Heart left ventricle (tissue), 13 donors: Measurements from ENCODE around the gene GPATCH1.

ENCODE experiments used
- CTCF ChIP-seq, 12 donors: fragments of 200-600 bp; sonication (generic) in 4 of 12; IDR thresholded peaks; one replicate each; pipeline versions ENCODE4 v1.5.0 to v1.8.0; 2018 to 2022; ENCODE audit warnings: antibody characterized with exemption in 12 of 12, mild to moderate bottlenecking in 5 of 12
- POLR2A ChIP-seq, 2 donors: fragments of 450-650 bp; IDR thresholded peaks; one replicate each; pipeline ENCODE4 v1.6.1; 2017; ENCODE audit warnings: antibody characterized with exemption in 2 of 2, mild to moderate bottlenecking in 2 of 2, moderate library complexity in 2 of 2
- donor health status: ischemic (EF 13 %, LVEDD 7.1; RV severe dilation, severe dysfunction).
- donor health status: DM: no; HTN: yes; CAD: no.
- donor health status: DM: no; HTN: no; CAD: no.
- donor health status: ischemic (EF 25% LVEDD 6.9; RV normal size, moderate dysfunction).
- donor health status: ischemic (EF 25% LVEDD 5.7; RV mildly dilated, moderate dysfunction).
- donor health status: ischemic (EF 35%, LVEDD 5.7; RV mildly dilated, moderate dysfunction).
- donor health status: nonischemic (EF 11% LVEDD 7.7; RV severe dilation, severe dysfunction).
- donor health status: DM: yes; HTN: yes; CAD: no.
- donor health status: PGD.
- donor health status: ischemic (EF 29% LVEDD 5.4; RV normal size, mild dysfunction).
- donor health status: nonischemic (EF 23%, LVEDD 6.1; RV moderate dilation, normal function).

- no peak for TF ChIP-seq CTCF (IDR thresholded peaks at IDR 0.05)
- TF ChIP-seq POLR2A (IDR thresholded peaks at IDR 0.05) = no peak
Observed at GRCh38 chr19:33102893-33103292, 21.9 kb downstream of the GPATCH1 start.
